22Rv1 (cell line): ENCODE data around the gene ELK3.

Experiments
- H3K27ac ChIP-seq: fragments of 450-650 bp; 2 replicates; pipeline ENCODE4 v1.5.1; 2017
- CTCF ChIP-seq: fragments of 450-650 bp; IDR thresholded peaks from 2 replicates; pipeline ENCODE4 v1.5.1; 2017; ENCODE audit warnings: mild to moderate bottlenecking
- ZFX ChIP-seq: fragments of 450-650 bp; IDR thresholded peaks from 2 replicates; pipeline ENCODE4 v1.6.1; 2017; ENCODE audit warnings: antibody characterized with exemption, borderline replicate concordance

Gene ELK3

GRCh38 chr12:96212456-96213375 is 18.5 kb downstream of the ELK3 start:
- no peak for TF ChIP-seq CTCF
- TF ChIP-seq ZFX = no peak
- no peak overlapping the region for H3K27ac ChIP-seq

- TF ChIP-seq CTCF = no peak
- no peak for TF ChIP-seq ZFX
- no peak overlapping the region for H3K27ac ChIP-seq
Observed at GRCh38 chr12:96213869-96214268, 19.7 kb downstream of the ELK3 start.

GRCh38 chr12:96215919-96216273 is 21.7 kb downstream of the ELK3 start:
- no peak overlapping the region for H3K27ac ChIP-seq
- no peak for TF ChIP-seq ZFX
- no peak for TF ChIP-seq CTCF

- H3K27ac ChIP-seq = no peak overlapping the region
- TF ChIP-seq CTCF = no peak
- no peak for TF ChIP-seq ZFX
Observed at GRCh38 chr12:96218989-96219678, 25.0 kb downstream of the ELK3 start.

GRCh38 chr12:96219700-96220206 is 25.6 kb downstream of the ELK3 start:
- TF ChIP-seq CTCF = no peak
- no peak for TF ChIP-seq ZFX
- H3K27ac ChIP-seq = no peak overlapping the region

- H3K27ac ChIP-seq = no peak overlapping the region
Observed at GRCh38 chr12:96220902-96221301, 26.7 kb downstream of the ELK3 start.

More at GRCh38 chr12:96220902-96221301, 26.7 kb downstream of the ELK3 start:
- TF ChIP-seq CTCF = no peak
- TF ChIP-seq ZFX = no peak
